ENCODE results near the gene MLPH. TPM values are rescaled to one million over a fixed set of nuclear protein-coding genes. Genes with fewer than 3 reads are reported as not detected.

Gene MLPH
- total RNA-seq, 2 experiments from 2014 or later: not detected

DNA sequence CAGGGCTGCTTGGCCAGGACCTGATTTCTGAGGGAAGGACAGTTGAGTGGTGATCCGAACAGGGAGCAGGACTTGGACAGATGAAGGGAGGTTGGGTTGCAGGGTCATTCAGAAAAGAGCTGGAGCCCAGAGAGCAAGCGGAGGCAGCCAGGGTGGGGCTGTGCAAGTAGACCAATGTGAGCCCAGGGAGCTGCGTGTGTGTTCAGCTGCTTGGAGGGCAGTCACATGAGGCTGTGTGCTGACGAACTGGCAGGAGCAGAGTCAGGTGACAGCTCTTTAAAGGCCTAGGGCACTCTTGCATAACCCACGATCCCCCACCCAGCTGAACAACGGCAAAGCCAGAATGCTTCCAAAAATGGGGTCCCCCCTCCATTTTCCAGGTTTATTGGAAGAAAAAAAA lies 4.6 kb upstream of the MLPH start:
- Mint-ChIP-seq H3K36me3 (no peaks in the 10 kb centered on the region), H3K4me1 (ENCODE audit: low read depth) (no peaks in the 10 kb centered on the region), H3K9me3 (no peaks in the 10 kb centered on the region), H3K27ac (no peak overlapping the region), H3K27me3 (peaks cover 35% of the 10 kb centered on the region), H3K4me3 (no peak overlapping the region)
- intact Hi-C loops (cut with micrococcal nuclease): no loop called here
- ChIA-PET CTCF (interaction anchor here (0.9 to 2.4 kb wide), 3 partner anchors 28 to 90 kb away, joined by 3 to 12 read pairs (median 8); no protein-coding TSS in a partner anchor), POLR2A (no interaction called here)
- no peak for DNase-seq

DNA sequence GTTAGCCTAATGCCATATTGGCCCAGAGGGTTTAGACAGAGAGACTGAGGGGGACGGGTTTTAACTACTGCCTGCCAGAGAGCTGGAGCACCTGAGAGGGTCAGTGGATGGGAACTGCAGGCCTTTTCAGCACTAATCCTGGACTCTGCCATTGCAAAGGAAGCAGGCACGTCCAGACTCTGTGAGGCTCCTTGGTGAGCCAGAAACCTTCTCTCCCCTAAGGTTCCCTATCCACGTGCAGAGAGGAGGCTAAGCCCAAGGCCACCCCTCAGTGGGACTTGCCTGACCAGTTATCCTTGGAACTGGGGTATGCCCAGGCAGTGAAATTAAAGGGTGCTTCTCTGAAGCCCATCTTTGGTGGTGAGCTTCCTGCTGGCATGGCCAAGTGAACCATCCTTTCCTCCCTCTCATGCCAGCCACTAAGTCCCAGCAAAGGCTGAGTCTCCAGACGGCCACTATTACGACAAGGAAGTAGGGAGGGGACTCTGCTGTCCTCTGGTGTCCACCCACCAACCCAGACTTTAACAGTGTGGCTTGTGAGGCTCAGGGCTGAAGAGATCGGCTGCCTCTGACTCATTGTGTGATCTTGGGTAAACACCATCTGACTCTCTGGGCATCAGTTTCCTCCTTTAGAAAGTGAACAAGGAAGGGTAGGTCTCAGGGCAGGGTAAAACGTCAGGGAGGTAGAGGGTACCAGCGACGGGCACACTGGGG lies 3.9 kb upstream of the MLPH start:
- intact Hi-C loops (cut with micrococcal nuclease): no loop called here
- no peak overlapping the region for H3K27ac Mint-ChIP-seq
- POLR2A ChIA-PET: no interaction called here
- H3K4me3 Mint-ChIP-seq: no peak overlapping the region
- no peak for DNase-seq
- H3K4me1 Mint-ChIP-seq (ENCODE audit: low read depth): no peaks in the 10 kb centered on the region
- no peaks in the 10 kb centered on the region for H3K36me3 Mint-ChIP-seq
- no peaks in the 10 kb centered on the region for H3K9me3 Mint-ChIP-seq
- CTCF ChIA-PET: interaction anchor here (0.9 to 2.4 kb wide), 2 partner anchors 27 to 62 kb away, joined by 3 to 12 read pairs; no protein-coding TSS in a partner anchor
- H3K27me3 Mint-ChIP-seq: peaks cover 36% of the 10 kb centered on the region

DNA sequence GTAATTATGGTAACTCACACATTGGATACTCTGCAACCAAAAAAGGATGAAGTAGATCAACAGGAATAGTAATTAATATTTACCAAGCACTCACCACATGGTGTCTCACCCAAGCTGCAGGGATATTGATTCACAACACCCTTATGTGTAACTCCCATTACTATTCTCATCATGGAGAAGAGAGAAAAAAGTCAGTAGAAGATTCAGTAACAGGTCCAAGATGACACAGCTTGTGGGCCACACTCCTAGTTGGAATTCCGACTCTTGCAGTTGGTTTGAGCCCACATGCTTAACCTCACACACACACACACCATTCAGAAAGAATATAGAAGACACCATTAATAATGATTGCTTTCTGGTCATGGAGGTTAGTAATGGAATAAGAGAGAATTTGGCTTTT lies 1.7 kb upstream of the MLPH start:
- H3K27ac Mint-ChIP-seq: no peak overlapping the region
- H3K4me1 Mint-ChIP-seq (ENCODE audit: low read depth): no peaks in the 10 kb centered on the region
- H3K36me3 Mint-ChIP-seq: no peaks in the 10 kb centered on the region
- ChIA-PET POLR2A (no interaction called here), CTCF (interaction anchor here (1.5 to 1.7 kb wide), 2 partner anchors 63 to 87 kb away, joined by 3 to 4 read pairs; no protein-coding TSS in a partner anchor)
- H3K4me3 Mint-ChIP-seq: no peak overlapping the region
- DNase-seq: no peak
- no peaks in the 10 kb centered on the region for H3K9me3 Mint-ChIP-seq
- H3K27me3 Mint-ChIP-seq: peaks cover 47% of the 10 kb centered on the region
- intact Hi-C loops (cut with micrococcal nuclease): no loop called here

DNA sequence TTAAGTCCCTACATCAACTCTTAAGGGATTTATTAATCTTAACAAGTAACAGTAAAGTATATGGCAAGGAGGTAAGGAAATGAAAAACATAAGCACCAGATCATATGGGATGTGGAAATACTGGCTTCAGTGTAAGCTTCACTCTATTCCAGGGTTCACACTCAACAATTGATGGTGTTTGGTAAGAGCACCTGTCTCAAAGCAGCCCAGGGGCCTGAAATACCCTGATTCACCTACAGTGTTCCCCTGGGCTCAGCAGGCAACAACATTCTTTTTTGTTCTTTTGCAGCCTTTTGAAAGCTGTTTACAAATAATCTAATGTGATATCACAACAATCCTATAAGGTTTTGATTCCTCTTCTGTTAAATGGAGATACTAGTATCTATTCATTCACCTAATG lies 1.2 kb upstream of the MLPH start:
- intact Hi-C loops (cut with micrococcal nuclease): no loop called here
- Mint-ChIP-seq H3K27ac (no peak overlapping the region), H3K4me3 (no peak overlapping the region), H3K9me3 (peaks cover 4% of the 10 kb centered on the region), H3K4me1 (ENCODE audit: low read depth) (no peaks in the 10 kb centered on the region), H3K27me3 (peaks cover 47% of the 10 kb centered on the region), H3K36me3 (no peaks in the 10 kb centered on the region)
- DNase-seq: no peak
- ChIA-PET CTCF (interaction anchor here (1.7 kb wide), 1 partner anchor 86 kb away, joined by 4 read pairs; no protein-coding TSS in a partner anchor), POLR2A (no interaction called here)

DNA sequence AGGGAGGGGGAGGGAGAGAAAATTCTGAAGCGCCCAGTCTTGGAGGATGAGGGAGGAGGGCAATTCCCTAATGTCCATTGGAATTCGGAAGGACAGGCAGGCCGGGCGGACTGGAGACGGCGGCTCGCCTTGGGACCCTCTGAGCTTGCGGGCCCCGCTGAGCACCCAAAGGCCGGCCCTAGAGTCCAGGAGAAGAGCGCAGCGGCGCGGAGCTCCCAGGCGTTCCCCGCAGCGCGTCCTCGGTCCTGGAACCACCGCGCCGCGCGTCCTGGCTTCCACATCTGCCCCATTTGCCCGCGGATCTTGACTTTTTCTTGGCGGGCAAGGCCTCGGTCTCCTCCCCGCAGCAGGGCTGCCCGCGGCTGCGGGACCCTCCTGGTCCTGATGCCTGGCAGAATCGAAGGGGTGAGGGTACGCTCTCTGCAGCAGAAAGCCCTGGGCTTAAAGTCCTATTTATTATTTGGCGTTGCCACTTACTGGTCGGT lies 675 bp upstream of the MLPH start:
- ChIA-PET CTCF (interaction anchor here (1.7 kb wide), 1 partner anchor 86 kb away, joined by 4 read pairs; no protein-coding TSS in a partner anchor), POLR2A (no interaction called here)
- no peak overlapping the region for H3K27ac Mint-ChIP-seq
- no peaks in the 10 kb centered on the region for H3K4me1 Mint-ChIP-seq (ENCODE audit: low read depth)
- DNase-seq: no peak
- no peak overlapping the region for H3K4me3 Mint-ChIP-seq
- H3K9me3 Mint-ChIP-seq: peaks cover 9% of the 10 kb centered on the region
- H3K27me3 Mint-ChIP-seq: peaks cover 47% of the 10 kb centered on the region
- no peaks in the 10 kb centered on the region for H3K36me3 Mint-ChIP-seq
- intact Hi-C loops (cut with micrococcal nuclease): no loop called here

DNA sequence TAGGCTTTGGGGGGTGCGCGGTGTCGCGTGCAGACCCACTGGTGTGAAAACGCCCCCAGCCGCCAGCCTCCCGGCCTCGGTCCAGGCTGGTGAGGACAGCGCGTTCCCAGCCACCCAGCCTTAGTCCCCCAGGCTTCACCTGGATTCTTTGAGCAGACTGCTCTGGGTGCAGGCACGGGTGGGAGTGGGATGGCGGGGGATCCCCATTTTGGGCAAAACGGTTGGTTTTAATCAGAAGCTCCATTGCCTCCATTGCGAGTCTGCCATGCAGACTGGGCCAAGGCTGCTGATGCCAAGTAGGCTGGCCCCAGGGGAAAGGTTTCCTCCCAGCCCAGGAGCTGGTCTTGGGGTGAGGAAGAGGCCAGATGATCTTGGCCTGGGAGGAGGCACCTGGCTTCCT lies 445 bp downstream of the MLPH start:
- ChIA-PET CTCF (no interaction called here), POLR2A (no interaction called here)
- Mint-ChIP-seq H3K27me3 (peaks cover 46% of the 10 kb centered on the region), H3K27ac (no peak overlapping the region), H3K4me1 (ENCODE audit: low read depth) (no peaks in the 10 kb centered on the region), H3K4me3 (no peak overlapping the region), H3K36me3 (peaks cover 8% of the 10 kb centered on the region), H3K9me3 (peaks cover 18% of the 10 kb centered on the region)
- no peak for DNase-seq
- intact Hi-C loops (cut with micrococcal nuclease): no loop called here

DNA sequence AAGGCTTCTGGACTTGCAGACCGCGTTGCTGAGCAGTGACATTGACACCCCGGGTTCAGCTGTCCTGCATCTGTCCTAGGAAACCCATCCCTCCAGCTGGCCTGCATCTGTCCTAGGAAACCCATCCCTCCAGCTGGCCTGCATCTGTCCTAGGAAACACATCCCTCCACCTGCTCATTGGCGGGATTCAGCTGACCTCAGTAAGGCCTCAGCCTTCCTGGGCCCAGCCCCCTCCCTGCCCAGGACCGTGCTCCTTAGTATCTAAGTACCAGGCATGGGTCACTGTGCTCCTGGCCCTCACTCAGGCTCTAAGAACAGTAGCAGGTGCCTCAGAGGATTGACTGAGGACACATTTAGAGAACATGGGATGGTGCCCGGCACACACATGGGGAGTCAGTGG lies 1.2 kb downstream of the MLPH start:
- Mint-ChIP-seq H3K27me3 (peaks cover 46% of the 10 kb centered on the region), H3K27ac (no peak overlapping the region), H3K9me3 (peaks cover 20% of the 10 kb centered on the region), H3K4me3 (no peak overlapping the region), H3K36me3 (peaks cover 8% of the 10 kb centered on the region), H3K4me1 (ENCODE audit: low read depth) (no peaks in the 10 kb centered on the region)
- no peak for DNase-seq
- ChIA-PET CTCF (interaction anchor here (1.1 kb wide), 1 partner anchor 83 kb away, joined by 3 read pairs; no protein-coding TSS in a partner anchor), POLR2A (no interaction called here)
- intact Hi-C loops (cut with micrococcal nuclease): no loop called here

DNA sequence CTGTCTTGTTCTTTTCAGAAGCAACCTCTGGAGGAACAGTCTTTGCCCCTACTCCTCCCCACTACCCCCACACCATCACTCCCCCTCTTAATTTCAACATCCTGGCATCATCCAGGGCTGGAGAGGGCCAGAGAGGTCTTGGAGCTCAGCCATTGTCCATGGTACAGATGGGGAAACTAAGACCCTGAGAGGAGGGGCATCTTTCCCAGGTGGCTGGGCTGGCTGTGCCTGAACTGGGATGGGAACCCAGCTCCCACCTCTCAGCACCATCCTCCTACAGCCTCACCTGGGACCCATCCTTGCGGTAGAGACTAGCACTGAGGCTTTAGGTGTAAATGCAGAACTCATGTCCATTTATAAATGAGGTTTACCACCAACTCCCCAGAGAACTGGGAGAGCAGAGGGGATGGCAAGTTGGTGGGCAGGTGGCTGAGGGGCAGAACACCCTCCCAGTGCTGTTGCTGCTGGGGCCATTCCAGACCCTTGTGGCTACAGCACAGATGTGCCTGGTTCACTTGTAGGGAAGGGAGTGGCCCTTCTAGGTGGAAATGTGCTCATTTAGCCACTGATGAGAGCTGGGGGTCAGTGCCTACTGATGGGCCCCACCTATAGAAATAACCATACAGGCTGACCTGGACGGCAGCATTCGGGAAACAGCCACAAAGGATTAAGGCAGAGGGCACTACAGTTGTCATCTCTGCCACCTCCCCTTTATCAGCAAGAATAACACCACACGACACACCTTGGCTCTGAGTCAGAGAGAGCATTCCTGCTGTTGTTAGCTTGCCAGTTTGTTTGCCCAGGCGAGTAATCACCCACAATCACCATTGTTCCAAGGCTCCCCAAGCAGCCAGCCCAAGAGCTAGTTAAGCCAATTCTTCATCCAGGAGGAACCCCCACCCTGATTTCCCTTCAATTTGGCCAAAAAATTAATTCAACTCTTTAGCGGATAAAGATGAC lies 2.1 kb downstream of the MLPH start:
- Mint-ChIP-seq H3K27me3 (peaks cover 41% of the 10 kb centered on the region), H3K4me3 (no peak overlapping the region), H3K27ac (no peak overlapping the region), H3K36me3 (peaks cover 8% of the 10 kb centered on the region), H3K9me3 (peaks cover 20% of the 10 kb centered on the region), H3K4me1 (ENCODE audit: low read depth) (no peaks in the 10 kb centered on the region)
- intact Hi-C loops (cut with micrococcal nuclease): no loop called here
- CTCF ChIA-PET: interaction anchor here (0.5 to 1.1 kb wide), 4 partner anchors 20 to 683 kb away, joined by 3 to 4 read pairs (median 3); no protein-coding TSS in a partner anchor
- POLR2A ChIA-PET: no interaction called here
- DNase-seq: no peak

DNA sequence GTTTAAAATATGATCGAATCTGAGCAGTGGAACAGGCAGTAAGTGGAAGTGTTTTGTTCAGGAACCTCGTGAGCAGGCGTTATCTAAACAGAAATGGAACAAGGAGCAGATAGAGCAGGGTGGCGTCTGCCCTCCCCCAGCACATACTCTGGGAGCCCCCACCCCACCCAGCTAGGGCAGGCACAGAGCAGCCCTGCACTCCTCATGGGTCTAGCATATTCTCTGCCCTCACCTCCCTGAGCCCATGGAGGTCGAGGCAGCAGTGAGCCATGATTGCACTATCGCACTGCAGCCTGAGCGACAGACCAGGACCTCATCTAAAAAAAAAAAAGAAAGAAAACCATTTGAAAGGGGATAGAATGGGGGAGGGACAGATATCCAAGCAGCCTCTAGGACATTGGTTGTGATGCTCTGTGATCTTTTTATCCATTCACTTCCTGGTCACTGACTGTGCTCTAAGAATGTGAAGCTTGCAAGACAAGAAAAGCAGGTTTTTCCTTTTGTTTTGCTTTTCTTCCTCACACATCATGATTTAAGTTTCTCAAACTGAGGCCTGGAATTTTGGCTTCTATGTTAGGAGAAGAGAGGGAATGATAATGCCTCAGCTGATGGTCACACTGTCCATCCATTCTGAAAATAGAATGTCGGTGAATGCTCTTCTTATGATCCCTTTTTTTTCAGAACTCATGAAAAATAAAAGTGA lies 3.1 kb downstream of the MLPH start:
- POLR2A ChIA-PET: no interaction called here
- H3K27me3 Mint-ChIP-seq: peaks cover 40% of the 10 kb centered on the region

DNA sequence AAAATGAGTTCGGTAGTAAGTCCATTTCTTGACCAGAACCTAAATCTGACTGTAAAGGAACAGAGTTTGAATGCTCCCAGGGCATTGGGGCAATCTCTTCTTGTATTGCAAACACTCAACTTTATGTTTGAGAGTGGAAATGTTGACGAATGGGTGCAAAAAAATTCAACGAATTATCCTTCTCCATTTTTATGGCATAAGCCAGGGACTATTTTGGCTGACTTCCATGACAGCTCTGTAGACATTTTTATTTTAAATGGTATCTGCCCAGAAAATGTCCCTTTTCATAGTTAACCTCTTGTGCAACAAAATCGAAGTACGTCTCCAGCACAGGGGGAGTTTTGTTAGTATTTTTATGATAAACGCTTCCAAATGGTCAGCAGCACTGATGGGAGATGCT lies 3.7 kb downstream of the MLPH start:
- intact Hi-C loops (cut with micrococcal nuclease): no loop called here
- Mint-ChIP-seq H3K27ac (no peak overlapping the region), H3K9me3 (peaks cover 20% of the 10 kb centered on the region), H3K36me3 (peaks cover 8% of the 10 kb centered on the region), H3K4me3 (no peak overlapping the region), H3K4me1 (ENCODE audit: low read depth) (no peaks in the 10 kb centered on the region), H3K27me3 (peaks cover 38% of the 10 kb centered on the region)
- POLR2A ChIA-PET: no interaction called here
- CTCF ChIA-PET: interaction anchor here (1.5 kb wide), 1 partner anchor 81 kb away, joined by 5 read pairs; no protein-coding TSS in a partner anchor
- no peak for DNase-seq

More for the DNA sequence above, 3.1 kb downstream of the MLPH start:
- CTCF ChIA-PET: interaction anchor here (1.5 kb wide), 1 partner anchor 82 kb away, joined by 5 read pairs; no protein-coding TSS in a partner anchor
- H3K4me1 Mint-ChIP-seq (ENCODE audit: low read depth): no peaks in the 10 kb centered on the region
- peaks cover 20% of the 10 kb centered on the region for H3K9me3 Mint-ChIP-seq
- peaks cover 8% of the 10 kb centered on the region for H3K36me3 Mint-ChIP-seq
- H3K4me3 Mint-ChIP-seq: no peak overlapping the region
- intact Hi-C loops (cut with micrococcal nuclease): no loop called here
- DNase-seq: no peak
- no peak overlapping the region for H3K27ac Mint-ChIP-seq

DNA sequence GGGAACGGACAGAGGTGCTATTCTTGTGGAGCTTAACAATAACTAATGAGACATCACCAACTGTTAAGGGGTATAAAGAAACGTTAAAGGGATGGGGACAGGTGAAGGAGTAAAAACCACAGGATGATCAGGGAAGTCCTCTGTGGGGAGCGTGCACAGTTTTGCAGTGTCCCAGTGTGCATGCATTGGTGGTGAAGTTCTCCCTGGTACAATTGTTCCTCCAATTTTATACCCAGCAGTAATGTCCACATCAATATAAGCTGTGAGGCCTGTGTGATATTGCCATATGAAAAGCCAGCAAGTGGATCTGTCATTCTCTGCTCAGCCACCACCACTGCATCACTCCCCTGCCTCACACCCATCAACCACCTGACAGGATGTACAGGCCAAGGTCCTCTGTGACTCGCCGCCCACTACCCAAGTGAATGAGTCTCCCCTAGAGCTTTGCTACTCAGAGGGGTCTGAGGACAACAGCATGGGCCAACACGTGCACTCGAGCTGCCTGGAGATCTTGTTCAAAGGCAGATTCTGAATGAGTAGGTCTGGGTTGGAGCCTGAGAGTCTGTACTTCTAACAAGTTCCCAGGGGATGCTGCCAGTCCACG lies 4.6 kb downstream of the MLPH start:
- DNase-seq: peak; percentile 19
- Mint-ChIP-seq H3K36me3 (peaks cover 8% of the 10 kb centered on the region), H3K27ac (no peak overlapping the region), H3K4me3 (no peak overlapping the region), H3K27me3 (peaks cover 36% of the 10 kb centered on the region), H3K9me3 (peaks cover 20% of the 10 kb centered on the region), H3K4me1 (ENCODE audit: low read depth) (no peaks in the 10 kb centered on the region)
- POLR2A ChIA-PET: no interaction called here
- CTCF ChIA-PET: interaction anchor here (1.5 kb wide), 1 partner anchor 80 kb away, joined by 5 read pairs; no protein-coding TSS in a partner anchor
- intact Hi-C loops (cut with micrococcal nuclease): no loop called here

Measured in activated CD4-positive, alpha-beta memory T cell treated with anti-CD3 and anti-CD28 coated beads for 36 hours (primary cell).